ENCODE data around the gene FAM3A. TPM values are rescaled to one million over a fixed set of nuclear protein-coding genes. Genes with fewer than 3 reads are reported as not detected.
A peak's percentile ranks its signal among the peaks of the same experiment; 100 is the strongest.
"Not testable (repeated sequence)": the region's sequence is repeated elsewhere in the genome, so short reads cannot be mapped to it uniquely, and the experiment has no call there.

The FAM3A gene, protein sequence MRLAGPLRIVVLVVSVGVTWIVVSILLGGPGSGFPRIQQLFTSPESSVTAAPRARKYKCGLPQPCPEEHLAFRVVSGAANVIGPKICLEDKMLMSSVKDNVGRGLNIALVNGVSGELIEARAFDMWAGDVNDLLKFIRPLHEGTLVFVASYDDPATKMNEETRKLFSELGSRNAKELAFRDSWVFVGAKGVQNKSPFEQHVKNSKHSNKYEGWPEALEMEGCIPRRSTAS
- 10 to 100 TPM; 30.5 to 50.8 (median 40.9) TPM for total RNA-seq

GRCh38 chrX:154515966-154516655 lies at the start of gene FAM3A:
FAM3A (minus strand) TSS chrX:154516232; CDS start chrX:154515772, 460 bp downstream.
- H3K9me3 ChIP-seq = no peaks in the 10 kb centered on the region
- H3K27ac ChIP-seq = peak within 1 kb of the TSS; percentile 90 to 95 (median 93)
- intact Hi-C loops (cut with DNase I) = no loop called here
- H3K4me3 ChIP-seq = peak within 1 kb of the TSS; percentile 62 to 82 (median 68)
- peaks cover 0 to 16% (median 0%) of the 10 kb centered on the region in 3 donors for H3K36me3 ChIP-seq
- TF ChIP-seq CTCF (IDR thresholded peaks at IDR 0.05) (no peak), POLR2A (IDR thresholded peaks at IDR 0.05) (peak in 3 of 4 donors; percentile 61 to 92 (median 65))
- H3K4me1 ChIP-seq = peaks cover 4 to 28% (median 5%) of the 10 kb centered on the region in 3 donors
- peak; percentile 56 for DNase-seq
- WGBS, 2 donors = 53% methylated on average over 2 of the region's 59 CpGs; no CpG with 5 or more reads in 1 of the 2 donors
- no peaks in the 10 kb centered on the region for H3K27me3 ChIP-seq

GRCh38 chrX:154562295-154562694 lies 46.3 kb upstream of the FAM3A start:
- H3K27me3 ChIP-seq; DNase-seq; H3K9me3 ChIP-seq; H3K4me3 ChIP-seq; H3K4me1 ChIP-seq; H3K36me3 ChIP-seq; intact Hi-C loops (cut with DNase I); H3K27ac ChIP-seq: not testable (repeated sequence)
- no CpG with 5 or more reads among the region's 10 CpGs for WGBS, 2 donors

DNA sequence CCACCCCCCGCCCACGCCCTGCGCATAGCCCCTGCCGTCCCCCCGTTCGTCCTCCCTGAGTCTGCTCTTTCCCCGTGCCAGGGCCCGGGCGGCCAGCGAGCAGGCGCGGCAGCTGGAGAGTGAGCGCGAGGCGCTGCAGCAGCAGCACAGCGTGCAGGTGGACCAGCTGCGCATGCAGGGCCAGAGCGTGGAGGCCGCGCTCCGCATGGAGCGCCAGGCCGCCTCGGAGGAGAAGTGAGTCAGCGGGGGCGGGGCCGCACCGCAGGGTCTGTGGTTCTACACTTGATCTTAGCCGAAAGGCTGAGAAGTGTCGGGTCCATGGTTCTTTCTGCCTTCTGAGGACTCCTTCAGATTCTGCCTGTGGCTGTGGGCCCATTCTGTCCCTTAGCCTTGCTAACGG lies 44.3 kb upstream of the FAM3A start:
- intact Hi-C loops (cut with DNase I); H3K4me3 ChIP-seq; H3K9me3 ChIP-seq; H3K36me3 ChIP-seq; DNase-seq; H3K27me3 ChIP-seq; H3K4me1 ChIP-seq; H3K27ac ChIP-seq: not testable (repeated sequence)
- WGBS, 2 donors = no CpG with 5 or more reads among the region's 31 CpGs

DNA sequence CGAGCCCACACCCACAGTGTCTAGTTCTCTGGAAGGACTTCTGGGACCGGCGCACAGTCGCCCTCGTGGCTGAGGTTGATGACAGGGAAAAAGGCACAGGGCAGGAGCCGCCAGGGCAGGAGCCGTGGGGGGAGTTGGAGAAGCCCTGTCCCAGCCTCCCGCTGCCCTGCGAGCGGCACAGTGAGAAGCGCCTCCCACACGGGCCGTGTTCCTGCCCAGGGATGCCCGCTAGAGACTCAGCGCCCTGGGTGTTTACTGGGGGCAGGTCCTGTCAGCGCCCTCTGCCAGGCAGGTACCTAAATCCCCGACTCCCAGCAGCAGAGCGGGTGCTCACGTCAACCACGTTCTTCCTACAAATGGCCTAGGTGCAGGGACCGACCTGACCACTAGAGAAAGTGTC lies 42.9 kb upstream of the FAM3A start:
- H3K4me1 ChIP-seq; intact Hi-C loops (cut with DNase I); H3K27me3 ChIP-seq; H3K9me3 ChIP-seq; H3K4me3 ChIP-seq; DNase-seq; H3K27ac ChIP-seq: not testable (repeated sequence)
- no CpG with 5 or more reads among the region's 21 CpGs for WGBS, 2 donors
- peaks cover 0 to 18% (median 0%) of the 10 kb centered on the region in 3 donors for H3K36me3 ChIP-seq

DNA sequence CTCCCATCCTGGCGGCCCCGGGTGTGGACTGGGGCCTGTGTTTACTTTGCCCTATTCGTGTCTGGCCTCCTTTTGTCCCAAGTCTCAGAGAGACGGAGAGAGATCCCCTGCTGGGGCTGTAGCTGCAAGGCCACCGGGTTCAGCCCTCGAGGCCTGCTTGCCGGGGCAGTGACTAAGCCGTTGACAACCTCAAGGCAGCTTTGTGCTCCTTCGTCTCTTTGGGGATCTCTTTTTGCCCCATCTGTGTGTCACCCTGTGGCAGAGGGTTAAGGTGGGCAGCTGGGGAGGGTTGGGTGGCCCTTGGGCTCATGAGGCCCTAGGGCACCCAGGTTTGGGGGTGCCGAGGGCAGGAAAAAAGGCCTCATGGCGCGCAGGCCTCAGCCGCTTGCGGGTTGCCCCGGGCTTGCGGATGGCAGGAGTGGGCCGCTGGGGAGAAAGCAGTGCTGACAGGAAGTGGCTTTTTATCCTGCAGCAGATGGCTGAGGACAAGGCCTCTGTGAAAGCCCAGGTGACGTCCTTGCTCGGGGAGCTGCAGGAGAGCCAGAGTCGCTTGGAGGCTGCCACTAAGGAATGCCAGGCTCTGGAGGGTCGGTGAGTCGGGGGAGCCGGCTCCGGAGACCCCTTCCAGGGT lies 42.1 kb upstream of the FAM3A start:
- intact Hi-C loops (cut with DNase I); DNase-seq; H3K4me3 ChIP-seq; H3K9me3 ChIP-seq; H3K27ac ChIP-seq; H3K27me3 ChIP-seq; H3K4me1 ChIP-seq: not testable (repeated sequence)
- H3K36me3 ChIP-seq = peaks cover 0 to 25% (median 0%) of the 10 kb centered on the region in 3 donors
- 90% methylated on average over 2 of the region's 24 CpGs; no CpG with 5 or more reads in 1 of the 2 donors for WGBS, 2 donors

GRCh38 chrX:154552112-154552806 lies 36.2 kb upstream of the FAM3A start:
- H3K27me3 ChIP-seq; DNase-seq; H3K9me3 ChIP-seq; intact Hi-C loops (cut with DNase I); H3K4me3 ChIP-seq; H3K27ac ChIP-seq: not testable (repeated sequence)
- Histone ChIP-seq H3K4me1 (peaks cover 0 to 27% (median 0%) of the 10 kb centered on the region in 3 donors), H3K36me3 (peaks cover 0 to 39% (median 0%) of the 10 kb centered on the region in 3 donors)
- WGBS, 2 donors = 90% methylated on average over 2 of the region's 18 CpGs; no CpG with 5 or more reads in 1 of the 2 donors

- WGBS, 2 donors = 22 to 63% methylated on average over 1 of the region's 1 CpG
- H3K9me3 ChIP-seq = no peaks in the 10 kb centered on the region
- DNase-seq = no peak
- intact Hi-C loops (cut with DNase I) = no loop called here
- no peak overlapping the region for H3K4me3 ChIP-seq
- H3K4me1 ChIP-seq = peaks cover 4 to 45% (median 6%) of the 10 kb centered on the region in 3 donors
- no peaks in the 10 kb centered on the region for H3K27me3 ChIP-seq
- TF ChIP-seq CTCF (IDR thresholded peaks at IDR 0.05) (no peak), POLR2A (IDR thresholded peaks at IDR 0.05) (no peak)
- peaks cover 0 to 29% (median 0%) of the 10 kb centered on the region in 3 donors for H3K36me3 ChIP-seq
- no peak overlapping the region for H3K27ac ChIP-seq
Measured at GRCh38 chrX:154549766-154550165, 33.7 kb upstream of the FAM3A start.

All from esophagus squamous epithelium (tissue), 5 donors.